ENCODE data around the gene KMT2B. TPM values are rescaled to one million over a fixed set of nuclear protein-coding genes. Genes with fewer than 3 reads are reported as not detected.

Gene KMT2B
- total and polyA plus RNA-seq, 9 of the 15 experiments (the other 6 are each of a cell fraction or from before 2014, with no cell fraction given): 0.63 to 43.9 (median 8.1) TPM

- TF ChIP-seq ZBTB33 (CRISPR knock-in tag; IDR thresholded peaks at IDR 0.05) (peak; percentile 6; the same call in 1 of the 2 replicates), TAL1 (IDR thresholded peaks at IDR 0.05) (no peak), MEF2A (IDR thresholded peaks at IDR 0.05; ENCODE audit: control insufficient read depth, low read depth, low read length) (no peak), ID3 (CRISPR knock-in tag; IDR thresholded peaks at IDR 0.05) (no peak), ID3 (tag; IDR thresholded peaks at IDR 0.05) (peak; percentile 67; the same call in 1 of the 2 replicates), ZBTB40 (IDR thresholded peaks at IDR 0.05) (peak; percentile 34; the same call in 1 of the 2 replicates), ZBTB40 (CRISPR knock-in tag; IDR thresholded peaks at IDR 0.05) (no peak), MBD1 (CRISPR knock-in tag; IDR thresholded peaks at IDR 0.05) (peak; percentile 89), ZNF175 (CRISPR knock-in tag; IDR thresholded peaks at IDR 0.05; ENCODE audit: low read depth) (0 out of 2 replicates have a peak, but pooled peaks have one; percentile 4), HBP1 (CRISPR knock-in tag; IDR thresholded peaks at IDR 0.05) (no peak), PTBP1 (IDR thresholded peaks at IDR 0.05; ENCODE audit: low read depth, low read length) (0 out of 2 replicates have a peak, but pooled peaks have one; percentile 23)
Observed at GRCh38 chr19:35715981-35716800, 1.6 kb upstream of the KMT2B start (continued).

All from K562 (cell line).